Measurements from ENCODE around the gene SLC5A11.
"Not testable (repeated sequence)": the region's sequence is repeated elsewhere in the genome, so short reads cannot be mapped to it uniquely, and the experiment has no call there.

The SLC5A11 gene

DNA sequence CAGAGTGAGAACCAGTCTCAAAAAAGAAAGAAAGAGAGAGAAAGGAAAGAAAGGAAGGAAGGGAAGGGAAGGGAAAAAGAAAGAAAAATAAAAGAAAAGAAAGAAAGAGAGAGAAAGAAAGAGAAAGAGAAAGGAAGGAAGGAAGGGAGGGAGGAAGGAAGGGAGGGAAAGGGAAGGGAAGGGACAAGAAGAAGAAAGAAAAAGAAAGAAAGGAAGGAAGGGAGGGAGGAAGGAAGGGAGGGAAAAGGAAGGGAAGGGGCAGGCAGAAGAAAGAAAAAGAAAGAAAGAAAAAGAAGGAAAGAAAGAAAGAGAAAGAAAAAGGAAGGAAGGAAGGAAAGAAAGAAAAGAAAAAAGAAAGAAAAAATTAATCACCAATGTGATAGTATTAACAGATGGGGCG, 15.7 kb downstream of the SLC5A11 start:
- DNase-seq (ENCODE audit: low spot score): no peak

DNA sequence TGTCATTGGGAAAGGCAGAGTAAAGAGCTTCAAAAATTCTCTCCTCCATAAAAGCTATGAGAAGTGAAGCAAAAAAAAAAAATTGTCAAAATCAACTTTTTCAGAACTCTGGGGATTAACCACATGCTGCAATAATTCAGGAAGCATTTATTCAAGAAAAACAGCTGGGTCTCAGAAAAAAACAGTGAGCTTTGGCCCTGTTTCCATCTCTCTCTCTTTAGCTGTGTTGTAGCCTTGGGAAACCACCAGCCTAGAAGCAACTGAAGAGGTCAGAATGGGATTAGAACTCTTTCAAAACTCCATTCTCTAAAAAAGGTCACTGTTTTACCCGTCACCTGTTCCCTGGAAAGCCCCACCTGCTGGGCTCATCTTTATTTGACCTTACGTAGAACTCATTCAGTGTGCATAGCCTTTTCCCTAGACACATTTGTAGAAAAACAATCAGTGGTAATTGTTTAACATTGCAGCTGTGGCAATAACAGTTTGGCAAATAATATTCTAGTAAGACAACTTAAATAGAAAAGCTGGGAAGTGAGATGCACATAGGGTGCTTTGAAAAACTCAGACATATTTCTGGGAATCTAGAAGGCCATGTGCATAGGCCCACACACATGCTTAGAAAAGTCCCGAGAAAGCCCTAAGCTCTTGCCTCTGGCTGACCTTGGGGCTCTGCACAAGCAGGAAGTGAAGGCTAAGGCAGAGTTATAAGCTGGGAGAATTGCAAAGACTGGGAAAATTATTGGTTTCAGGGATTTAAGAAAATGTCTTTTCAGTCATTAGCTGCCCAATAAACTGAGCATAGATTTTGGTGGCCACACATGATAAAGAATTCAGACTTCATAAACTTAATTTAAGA, 18.0 kb downstream of the SLC5A11 start:
- DNase-seq (ENCODE audit: low spot score): no peak

DNA sequence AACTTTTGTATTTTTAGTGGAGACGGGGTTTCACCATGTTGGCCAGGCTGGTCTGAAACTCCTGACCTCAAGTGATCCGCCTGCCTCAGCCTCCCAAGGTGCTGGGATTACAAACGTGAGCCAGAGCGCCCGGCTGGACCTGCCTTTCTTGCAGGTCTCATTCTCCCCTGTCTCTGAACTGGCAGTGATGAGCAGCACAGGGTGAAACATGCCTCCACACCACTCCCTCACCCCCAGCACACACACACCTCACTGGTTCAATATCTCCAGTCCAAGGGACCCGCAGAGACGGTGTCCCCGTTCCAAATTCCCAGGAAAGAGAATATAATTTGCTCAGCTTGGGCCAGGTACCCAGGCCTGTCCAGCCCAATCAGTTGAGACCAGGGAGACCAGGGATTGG, 23.3 kb downstream of the SLC5A11 start:
- DNase-seq (ENCODE audit: low spot score): no peak

DNA sequence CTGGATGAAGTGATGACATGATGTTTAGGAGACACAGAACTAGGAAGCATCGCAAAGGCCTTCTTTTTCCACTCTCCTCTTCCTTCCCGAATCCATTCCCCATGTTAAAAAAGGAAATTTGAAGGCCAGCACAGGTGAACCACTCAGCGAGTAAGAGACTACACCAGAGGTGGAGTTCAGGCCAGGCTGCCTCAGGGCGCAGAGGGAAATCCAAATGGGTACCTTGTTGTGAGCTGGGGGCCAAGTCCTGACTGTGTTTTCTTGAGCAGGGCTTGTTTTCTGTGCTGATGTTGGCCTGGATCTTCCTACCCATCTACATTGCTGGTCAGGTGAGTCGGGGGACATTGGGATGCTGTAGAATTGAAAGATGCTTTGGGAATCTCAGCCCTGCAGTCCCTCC, 26.1 kb downstream of the SLC5A11 start:
- no peak for DNase-seq (ENCODE audit: low spot score)

DNA sequence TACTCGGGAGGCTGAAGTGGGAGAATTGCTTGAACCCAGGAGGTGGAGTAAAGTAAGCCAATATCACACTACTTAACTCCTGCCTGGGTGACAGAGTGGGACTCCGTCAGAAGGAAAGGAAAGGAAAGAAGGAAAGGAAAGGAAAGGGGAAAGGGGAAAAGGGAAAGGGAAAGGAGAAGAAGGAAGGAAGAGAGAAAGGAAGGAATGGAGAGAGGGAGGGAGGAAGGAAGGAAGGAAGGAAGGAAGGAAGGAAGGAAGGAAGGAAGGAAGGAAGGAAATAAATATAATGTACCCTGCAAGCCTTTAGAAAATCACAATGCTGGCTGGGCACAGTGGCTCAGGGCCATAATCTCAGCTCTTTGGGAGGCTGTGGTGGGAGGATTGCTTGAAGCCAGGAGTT, 27.3 kb downstream of the SLC5A11 start:
- DNase-seq (ENCODE audit: low spot score): no peak

DNA sequence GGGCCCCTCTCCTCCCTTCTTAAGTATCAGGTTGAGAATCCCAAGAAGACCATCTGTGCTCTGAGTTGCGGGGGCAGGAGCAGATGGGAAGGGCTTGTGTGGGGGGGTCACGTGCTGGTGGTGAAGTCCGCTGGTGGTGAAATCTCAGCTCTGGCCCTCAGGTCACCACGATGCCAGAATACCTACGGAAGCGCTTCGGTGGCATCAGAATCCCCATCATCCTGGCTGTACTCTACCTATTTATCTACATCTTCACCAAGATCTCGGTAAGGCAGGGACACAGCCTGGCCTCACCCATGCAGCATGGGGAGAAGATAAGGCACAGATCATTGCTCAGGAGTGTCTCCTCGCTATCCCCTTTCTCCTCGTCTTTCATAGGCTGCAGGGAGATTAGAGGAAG, 29.7 kb downstream of the SLC5A11 start:
- no peak for DNase-seq (ENCODE audit: low spot score)

DNA sequence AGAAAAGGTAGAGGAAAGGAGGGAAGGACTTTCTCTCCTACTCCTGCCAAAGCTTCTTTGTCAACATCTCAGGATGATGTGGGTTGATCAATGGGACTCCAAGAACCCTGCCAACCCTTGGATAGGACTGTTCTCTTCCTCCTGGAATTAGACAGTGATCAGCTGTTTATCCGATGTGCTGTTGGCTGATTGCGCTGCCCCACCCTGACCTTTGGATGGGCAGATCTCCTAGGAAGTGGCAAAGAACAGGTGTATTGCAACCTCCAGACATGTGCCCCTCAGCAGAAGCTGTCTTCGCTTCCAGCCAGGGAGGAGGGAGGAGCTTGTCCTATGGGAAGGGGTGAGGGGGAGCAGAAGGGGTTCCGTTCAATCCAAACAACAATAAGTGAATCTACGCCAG, 30.5 kb downstream of the SLC5A11 start:
- no peak for DNase-seq (ENCODE audit: low spot score)

DNA sequence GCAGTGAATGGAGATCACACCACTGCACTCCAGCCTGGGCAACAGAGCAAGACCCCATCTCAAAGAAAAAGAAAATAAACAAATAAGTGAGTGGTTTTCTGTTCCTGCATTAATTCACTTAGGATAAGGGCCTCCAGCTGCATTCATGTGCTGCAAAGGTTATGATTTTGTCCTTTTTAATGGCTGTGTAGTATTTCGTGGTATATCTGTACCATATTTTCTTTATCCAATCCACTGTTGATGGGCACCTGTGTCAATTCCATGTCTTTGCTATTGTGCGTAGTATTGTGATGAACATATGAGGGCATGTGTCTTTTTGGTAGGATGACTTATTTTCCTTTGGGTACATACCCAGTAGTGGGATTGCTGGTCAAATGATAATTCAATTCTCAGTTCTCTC, 33.9 kb downstream of the SLC5A11 start:
- DNase-seq (ENCODE audit: low spot score): no peak

DNA sequence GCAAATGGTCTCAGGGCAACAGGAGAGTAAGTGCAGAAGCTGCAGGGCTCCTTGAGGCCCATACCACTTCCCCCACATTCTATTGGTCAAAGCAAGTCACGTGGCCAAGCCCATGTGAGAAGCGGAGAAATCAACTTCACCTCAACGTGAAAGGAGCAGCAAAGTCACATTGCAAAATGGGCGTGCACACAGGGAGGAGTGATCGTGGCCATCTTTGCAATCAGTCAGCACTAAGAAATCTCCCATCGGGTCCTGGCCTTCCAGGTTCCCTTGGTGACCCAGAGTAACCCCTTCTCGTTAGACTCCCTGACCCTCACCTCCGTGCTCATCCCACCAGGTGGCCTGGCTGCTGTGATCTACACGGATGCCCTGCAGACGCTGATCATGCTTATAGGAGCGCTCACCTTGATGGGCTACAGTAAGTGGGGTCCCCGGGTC, 38.0 kb downstream of the SLC5A11 start:
- no peak for DNase-seq (ENCODE audit: low spot score)

DNA sequence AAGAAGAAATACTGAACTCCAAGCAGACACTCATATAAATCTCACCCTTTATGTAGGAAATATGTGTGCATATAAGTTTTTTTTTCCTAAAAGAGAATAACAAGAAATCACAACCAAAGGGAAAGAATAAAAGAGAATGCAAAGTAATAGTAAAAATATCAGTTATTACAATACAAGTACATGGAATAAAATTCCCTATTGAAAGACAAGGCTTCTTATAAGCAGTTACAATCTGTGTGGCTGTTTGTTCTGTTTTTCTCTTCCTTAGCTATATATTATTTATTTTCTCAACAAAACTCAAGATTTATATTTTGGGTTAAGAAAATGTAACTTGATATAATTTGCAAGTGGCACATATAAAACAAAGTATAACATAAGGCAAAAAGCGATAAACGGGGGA, 41.7 kb downstream of the SLC5A11 start:
- DNase-seq (ENCODE audit: low spot score): no peak

DNA sequence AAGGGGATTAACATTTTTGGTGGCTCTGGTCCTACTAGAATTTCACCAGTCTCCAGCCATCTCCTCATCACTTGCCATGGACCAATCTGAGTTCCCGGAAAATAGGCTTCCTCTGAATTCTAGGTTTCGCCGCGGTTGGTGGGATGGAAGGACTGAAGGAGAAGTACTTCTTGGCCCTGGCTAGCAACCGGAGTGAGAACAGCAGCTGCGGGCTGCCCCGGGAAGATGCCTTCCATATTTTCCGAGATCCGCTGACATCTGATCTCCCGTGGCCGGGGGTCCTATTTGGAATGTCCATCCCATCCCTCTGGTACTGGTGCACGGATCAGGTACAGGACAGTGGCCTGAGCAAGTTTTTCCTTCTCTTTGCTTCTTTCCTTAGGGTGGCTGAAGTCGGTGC, 45.0 kb downstream of the SLC5A11 start:
- no peak for DNase-seq (ENCODE audit: low spot score)

DNA sequence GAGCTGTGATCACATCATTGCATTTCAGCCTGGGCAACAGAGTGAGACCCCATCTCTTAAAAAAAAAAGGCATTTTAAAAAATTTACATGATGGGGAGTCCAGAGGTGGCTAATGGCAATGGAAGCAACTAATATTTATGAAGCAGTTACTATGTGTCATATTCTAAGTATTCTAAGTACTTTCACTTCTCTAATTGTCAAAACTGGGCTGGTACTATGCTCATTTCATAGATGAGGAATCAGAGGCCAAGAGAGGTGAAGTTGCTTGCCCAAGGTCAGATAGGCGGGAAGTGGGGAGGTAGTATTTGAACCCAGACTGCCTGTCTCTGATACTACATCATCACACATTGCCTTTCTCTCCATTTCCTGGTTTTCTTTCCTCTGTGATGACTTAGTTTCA, 50.7 kb downstream of the SLC5A11 start:
- DNase-seq (ENCODE audit: low spot score): no peak

DNA sequence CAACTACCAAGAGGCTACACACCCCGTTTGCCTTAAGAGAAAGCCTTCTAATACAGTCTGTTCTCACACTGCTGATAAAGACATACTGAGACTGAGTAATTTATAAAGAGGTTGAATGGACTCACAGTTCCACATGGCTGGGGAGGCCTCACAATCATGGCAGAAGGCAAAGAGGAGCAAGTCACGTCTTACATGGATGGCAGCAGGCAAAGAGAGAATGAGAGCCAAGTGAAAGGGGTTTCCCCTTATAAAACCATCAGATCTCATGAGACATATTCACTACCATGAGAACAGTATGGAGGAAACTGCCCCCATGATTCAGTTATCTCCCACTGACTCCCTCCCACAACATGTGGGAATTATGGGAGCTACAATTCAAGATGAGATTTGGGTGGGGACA, 51.8 kb downstream of the SLC5A11 start:
- not testable (repeated sequence) for DNase-seq (ENCODE audit: low spot score)

DNA sequence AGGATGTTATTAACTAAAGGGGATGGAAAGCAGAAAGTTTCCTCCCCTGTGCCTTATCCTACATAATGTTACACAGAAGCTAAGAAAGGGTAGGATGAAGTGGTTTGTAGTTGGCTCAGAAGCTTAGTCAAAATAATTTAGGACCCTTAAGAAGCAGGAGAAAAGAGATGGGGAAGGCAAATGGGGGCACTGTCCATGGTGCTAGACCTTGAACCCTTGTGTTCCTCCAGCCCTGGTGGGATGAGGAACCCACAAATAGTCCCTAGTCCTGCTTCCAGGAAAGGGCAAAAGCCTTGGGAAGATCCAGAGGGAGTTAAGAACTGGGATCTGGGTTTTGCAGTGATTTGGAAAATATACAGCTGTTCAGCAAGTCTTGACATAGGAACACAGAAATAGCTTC, 54.5 kb downstream of the SLC5A11 start:
- DNase-seq (ENCODE audit: low spot score): no peak

DNA sequence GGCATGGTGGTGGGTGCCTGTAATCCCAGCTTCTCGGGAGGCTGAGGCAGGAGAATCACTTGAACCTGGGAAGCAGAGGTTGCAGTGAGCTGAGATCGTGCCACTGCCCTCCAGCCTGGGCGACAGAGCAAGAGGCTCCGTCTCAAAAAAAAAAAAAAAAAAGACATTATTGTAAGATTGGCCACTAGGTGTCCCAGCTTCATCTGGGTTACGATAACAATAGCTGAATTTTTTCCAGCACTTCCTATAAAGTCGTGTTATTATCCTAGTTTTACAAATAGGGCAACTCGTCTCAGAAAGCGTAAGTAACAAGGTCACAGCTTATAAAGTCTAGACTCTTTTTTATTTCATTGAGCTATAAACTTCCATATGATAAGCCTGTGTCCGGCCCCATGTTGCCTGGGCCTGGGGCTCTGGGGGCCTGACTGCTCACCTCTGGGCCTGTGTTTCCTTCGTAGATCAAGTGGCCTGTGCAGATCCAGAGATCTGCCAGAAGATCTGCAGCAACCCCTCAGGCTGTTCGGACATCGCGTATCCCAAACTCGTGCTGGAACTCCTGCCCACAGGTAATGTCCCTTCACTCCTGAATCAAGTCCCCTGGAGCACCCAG, 60.5 kb downstream of the SLC5A11 start:
- peak; percentile 9 for DNase-seq (ENCODE audit: low spot score)

DNA sequence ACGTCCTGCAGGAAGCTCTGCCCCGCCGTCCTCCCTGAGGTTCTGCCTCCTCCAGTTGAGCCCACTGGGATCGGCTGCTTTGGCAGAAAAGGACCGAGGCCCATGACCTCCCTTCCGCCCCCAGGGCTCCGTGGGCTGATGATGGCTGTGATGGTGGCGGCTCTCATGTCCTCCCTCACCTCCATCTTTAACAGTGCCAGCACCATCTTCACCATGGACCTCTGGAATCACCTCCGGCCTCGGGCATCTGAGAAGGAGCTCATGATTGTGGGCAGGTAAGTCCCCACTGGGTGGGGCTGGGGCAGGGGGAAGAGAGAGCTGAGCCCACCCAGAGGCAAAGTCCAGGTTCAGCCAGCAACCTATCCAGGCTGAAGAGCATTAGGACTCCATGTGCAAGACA, 61.1 kb downstream of the SLC5A11 start:
- DNase-seq (ENCODE audit: low spot score): no peak

DNA sequence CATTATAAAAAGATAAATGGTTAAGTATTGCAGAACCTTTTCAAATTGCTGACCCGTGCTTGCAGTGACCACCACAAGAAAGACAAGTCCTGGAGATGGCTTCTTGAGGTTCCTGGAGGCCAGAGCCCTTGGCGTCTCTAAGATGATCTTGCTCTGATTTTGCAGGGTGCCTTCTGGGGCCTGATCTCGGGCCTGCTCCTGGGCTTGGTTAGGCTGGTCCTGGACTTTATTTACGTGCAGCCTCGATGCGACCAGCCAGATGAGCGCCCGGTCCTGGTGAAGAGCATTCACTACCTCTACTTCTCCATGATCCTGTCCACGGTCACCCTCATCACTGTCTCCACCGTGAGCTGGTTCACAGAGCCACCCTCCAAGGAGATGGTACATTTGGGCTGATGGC, 63.0 kb downstream of the SLC5A11 start:
- DNase-seq (ENCODE audit: low spot score): no peak

DNA sequence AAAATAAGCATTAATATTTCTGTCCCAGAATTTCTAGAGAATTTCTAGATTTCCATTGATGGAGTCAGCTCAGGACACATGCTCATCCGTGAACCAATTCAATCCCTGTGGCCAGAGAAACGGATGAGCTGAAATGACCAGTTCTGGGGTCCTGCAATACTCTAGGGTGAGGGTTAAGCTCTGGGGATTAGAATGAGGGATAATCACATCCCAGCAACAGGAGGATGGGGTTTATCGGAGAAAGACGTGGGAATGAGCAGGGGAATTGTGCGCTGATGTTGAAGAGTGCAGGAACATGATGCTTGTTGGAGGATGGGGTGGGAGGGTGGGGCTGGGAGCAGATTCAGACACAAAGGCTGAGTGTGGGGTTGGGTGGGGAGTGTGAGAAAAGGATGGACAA, 64.1 kb downstream of the SLC5A11 start:
- no peak for DNase-seq (ENCODE audit: low spot score)

DNA sequence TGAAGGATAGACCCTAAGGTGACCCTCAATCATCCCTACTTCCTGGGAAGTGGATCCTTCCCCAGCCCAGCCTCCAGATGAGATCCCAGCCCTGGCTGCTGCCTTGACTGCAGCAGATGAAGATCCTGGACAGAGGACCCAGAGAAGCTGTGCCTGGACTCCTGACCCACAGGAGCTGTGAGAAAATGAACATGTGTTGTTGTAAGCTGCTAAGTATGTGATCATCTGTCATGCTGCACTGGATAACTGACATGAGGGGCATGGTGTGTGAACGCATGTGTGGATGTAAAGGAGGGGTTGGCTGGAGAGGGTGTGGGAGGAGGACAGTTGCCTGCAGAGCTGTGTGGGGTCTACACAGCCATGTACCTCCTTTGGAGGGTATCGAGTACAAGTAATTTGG, 69.3 kb downstream of the SLC5A11 start:
- no peak for DNase-seq (ENCODE audit: low spot score)

DNA sequence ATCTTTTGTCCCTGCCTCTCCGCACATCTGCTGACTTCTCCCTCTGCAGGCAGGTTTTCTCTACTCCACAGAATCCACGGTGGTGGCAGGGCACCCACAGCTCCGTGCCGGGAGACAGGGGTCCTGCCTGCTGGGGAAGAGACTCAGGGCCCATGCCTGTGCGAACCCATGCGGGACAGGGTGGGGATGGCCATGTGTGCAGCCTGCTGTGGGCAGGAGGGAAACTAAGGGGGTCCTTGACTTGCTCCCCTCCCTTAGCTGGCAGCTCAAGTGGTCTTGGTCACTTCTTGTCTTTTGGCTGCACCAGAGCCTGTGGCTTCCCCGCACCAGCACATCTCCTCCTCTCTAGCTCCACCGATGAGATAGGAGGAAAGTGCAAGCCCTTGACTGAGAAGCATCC, 69.8 kb downstream of the SLC5A11 start:
- DNase-seq (ENCODE audit: low spot score): no peak

DNA sequence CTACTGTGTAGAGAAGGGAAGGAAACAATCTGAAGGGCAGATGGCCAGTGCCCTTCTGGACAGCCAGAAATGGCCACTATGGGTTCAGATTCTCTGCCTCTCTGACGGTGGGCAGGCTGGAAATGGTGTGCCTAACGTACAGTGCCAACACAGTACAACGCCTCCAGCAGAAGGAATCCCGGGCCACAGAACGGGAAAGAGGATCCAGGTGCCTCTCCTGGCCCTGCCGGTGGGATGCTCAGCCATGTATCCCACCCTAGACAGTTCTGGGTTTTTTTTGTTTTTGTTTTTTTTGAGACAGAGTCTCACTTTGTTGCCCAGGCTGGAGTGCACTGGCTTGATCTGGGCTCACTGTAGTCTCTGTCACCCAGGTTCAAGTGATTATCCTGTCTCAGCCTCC, 71.5 kb downstream of the SLC5A11 start:
- no peak for DNase-seq (ENCODE audit: low spot score)

DNA sequence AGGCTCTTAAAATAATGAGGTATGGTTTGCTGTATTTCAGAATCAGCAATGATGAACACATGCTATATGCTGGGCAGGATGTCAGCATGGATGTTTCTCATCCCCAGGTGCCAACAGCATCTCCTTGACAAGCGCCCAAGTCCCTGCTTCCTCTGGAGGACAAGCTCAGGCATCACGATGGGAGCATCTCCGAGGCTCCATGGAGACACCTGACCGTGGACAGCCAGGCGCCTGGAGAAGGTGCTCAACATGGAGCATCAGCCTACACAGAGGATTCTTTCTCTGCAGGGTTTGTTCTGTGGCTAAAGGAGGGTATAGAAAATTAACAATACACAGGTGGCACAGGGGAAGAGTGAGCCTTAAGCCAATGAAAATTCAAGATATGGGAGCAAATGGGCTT, 72.1 kb downstream of the SLC5A11 start:
- DNase-seq (ENCODE audit: low spot score): no peak

DNA sequence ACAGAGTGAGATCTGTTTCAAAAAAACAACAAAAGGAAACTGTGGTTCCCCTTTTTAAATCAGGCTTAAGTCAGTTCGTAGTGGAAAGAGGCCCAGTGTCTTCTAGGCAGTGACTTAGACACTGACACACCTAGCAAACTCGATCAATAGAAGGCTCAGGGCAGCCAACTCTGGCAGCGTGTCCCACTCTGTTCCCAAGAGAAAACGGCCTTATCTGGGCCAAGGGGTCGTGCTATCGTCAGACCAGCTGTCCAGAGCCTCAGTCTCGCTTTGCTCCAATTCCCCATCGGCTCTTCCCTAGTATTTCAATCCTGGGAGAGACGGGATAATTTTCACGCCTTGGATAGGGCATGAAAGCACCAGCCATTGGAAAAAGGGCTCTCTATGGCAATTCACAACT, 72.9 kb downstream of the SLC5A11 start:
- DNase-seq (ENCODE audit: low spot score): no peak

DNA sequence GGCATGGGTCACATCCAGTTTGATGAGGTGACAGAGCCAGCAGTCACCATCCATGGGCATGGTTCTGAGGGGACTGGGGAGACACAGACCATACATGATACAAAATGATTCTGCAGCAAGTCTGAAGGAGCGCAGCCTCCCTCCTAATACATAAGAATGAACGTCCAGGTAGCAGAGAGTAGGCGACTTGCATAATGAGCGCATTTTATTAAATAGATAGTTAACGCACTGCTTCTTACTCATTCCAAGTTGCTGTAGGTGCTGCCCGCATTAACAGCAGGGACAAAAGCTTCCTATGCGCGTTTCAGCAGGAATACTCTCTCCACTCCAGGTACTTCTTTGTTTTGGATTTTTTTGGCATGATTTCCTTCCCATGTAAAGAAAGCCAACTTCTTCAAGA, 73.8 kb downstream of the SLC5A11 start:
- no peak for DNase-seq (ENCODE audit: low spot score)
